HPDE6-E6E7 (cell line): ENCODE results near the gene GSK3A.

Experiments
- DNase-seq: peaks from one replicate; pipeline ENCODE4 v3.0.0; 2011; ENCODE audit warnings: missing footprints; ENCODE audit errors: extremely low spot score

GSK3A gene

DNA sequence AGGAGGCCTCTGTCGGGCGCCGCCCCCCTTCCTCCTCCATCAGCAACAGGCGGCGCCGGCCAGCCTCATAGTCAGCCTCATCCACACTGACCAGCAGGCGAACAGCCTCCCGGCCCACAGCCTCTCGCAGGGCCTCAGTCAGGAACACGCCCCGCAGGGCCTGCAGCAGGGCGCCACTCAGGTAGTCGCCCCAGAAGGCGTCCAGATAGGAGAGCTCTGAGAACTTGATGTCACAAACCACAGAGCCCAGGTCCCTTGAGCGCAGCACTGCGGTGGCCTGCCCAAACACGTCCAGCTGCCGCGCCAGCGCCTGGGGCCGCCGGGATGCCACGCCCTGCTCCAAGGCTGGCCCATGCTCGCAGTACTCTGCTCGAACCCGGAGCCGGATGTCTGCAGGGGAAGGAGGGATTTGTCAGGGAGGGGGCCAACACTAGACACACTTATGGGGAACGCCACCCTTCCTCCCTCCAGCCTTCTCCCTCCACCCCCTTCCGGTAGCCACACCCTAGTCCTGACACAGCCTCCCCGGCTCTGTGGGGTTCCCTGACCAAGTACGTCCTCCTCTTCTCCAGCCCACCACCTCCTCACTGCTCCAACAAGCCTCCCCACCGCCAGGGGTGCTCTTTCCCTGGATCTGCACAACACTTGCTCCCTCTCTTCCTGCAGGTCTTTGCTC, 42.8 kb downstream of the GSK3A start:
- peak; percentile 81 for DNase-seq

- DNase-seq, result no peak
These were observed 43.5 kb downstream of the GSK3A start for GRCh38 chr19:42198676-42199439.

- no peak for DNase-seq
These were observed 45.0 kb downstream of the GSK3A start for GRCh38 chr19:42197375-42197817.

DNA sequence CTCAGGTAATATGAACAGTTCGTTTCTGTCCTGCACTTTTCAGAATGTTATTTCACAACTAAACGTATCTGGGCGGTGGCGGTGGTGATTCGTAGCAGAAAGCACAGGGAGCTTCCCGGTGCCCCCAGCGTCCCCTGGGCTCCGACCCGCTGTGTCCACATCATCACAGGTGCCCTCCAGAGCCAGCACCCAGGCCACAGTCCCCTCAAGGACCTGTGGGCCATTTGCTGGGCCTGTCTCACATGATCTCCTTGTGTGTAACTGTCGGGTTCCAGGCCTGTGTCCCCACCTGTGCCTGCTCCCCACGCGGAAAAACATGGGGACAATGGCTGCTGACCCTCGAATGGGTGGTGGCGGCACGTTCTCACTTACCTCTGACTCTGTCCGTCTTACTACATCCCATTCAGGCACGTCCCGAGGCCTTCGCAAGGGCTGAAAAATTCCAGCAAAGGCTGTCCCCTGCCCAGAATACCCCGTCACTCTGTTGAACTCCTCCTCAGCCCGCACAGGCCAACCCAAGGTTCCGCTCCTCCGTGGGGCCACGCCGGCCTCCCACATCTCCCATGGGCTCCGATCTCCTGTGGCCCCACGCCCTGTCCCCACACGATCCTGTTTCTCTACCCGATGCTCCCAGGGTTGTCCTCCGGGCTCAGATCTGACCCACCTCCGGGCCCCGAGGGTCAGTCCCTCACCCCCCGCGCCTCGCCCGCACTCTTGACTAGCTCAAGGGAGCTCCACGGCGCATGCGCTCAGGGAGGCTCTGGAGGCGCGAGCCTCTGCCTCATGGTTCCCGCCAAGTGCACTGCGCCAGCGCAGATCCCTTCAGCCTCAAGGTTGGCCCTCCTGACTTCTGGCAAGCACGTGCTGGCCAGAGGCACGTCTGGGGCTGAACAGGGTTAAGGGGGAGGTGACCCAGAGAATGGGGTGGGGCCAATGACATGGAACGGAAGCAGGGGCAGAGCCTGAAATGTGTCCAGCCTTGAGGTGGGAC, 46.1 kb downstream of the GSK3A start:
- DNase-seq, result no peak

DNA sequence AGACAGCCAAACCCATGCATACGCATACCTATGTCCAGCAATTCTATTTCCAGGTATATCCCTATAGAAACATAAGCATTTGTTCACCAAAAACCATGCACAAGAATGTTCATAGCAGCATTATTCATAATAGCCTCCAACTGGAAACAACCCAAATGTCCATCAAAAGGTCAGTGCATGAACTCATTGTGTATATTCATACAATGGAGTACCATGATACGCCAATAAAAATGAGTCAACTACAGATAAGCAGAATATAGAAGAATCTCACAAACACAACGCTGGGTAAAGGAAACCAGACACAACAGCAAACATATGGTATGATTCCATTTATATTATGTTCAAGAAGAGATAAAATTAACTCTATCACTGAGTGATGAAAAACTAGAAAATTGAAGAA, 48.7 kb downstream of the GSK3A start:
- DNase-seq, result no peak

DNA sequence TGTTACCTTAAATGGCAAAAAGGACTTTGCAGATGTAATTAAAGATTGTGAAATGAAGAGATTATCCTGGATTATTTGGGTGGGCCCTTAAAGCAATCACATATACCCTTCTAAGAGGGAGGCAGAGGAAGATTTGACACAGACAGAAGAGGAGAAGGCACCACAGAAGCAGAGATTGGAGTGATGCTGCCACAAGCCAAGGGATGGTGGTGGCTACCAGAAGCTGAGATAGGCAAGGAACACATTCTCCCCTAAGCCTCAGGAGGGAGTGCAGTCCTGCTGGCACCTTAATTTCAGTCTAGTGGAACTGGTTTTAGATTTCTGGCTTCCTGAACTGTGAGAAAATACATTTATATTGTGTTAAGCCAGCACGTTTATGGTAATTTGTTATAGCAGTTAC, 49.1 kb downstream of the GSK3A start:
- DNase-seq, result no peak

DNA sequence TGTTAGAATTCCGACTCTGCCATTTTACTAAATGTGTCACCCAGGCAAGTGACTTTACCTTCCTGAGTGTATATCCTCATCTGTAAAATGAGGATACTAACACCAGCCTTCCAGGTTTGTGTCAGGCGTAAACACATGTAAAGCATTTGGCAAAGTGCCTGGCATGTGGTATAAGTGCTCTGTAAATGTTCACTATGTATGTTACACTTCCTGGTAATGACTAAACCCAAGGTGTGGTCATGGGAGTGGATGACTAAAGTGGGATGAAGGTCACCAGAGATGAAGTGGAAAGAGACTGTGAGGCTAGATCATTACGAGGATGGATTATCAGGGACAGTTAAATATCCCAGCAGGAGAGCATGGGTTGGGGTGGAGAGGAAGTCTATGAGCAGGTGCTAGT, 50.5 kb downstream of the GSK3A start:
- DNase-seq, result peak; percentile 96

- DNase-seq, result no peak
These were observed 51.1 kb downstream of the GSK3A start for GRCh38 chr19:42191330-42191729.

- DNase-seq, result no peak
These were observed 53.3 kb downstream of the GSK3A start for GRCh38 chr19:42189133-42189532.

- DNase-seq, result no peak
These were observed 53.7 kb downstream of the GSK3A start for GRCh38 chr19:42188665-42189064.

DNA sequence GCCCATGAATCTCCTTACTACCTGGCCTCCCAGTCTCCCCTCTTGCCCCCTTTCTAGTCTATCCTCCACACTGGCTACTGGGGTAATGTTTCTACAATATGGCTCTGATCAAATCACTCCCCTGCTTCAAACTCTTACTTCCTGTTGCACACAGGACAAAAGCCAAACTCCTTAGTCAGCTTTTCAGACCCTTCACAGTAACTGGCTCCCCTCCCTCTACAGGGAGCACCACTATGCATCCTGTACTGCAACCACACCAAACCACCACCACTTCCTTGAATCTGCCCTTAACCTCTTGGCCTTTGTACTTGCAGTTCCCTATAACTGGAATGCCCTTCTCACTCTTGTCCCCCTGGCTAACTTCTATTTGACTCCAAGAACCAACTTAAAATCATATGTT, 57.1 kb downstream of the GSK3A start:
- no peak for DNase-seq

- DNase-seq, result no peak
These were observed 58.0 kb downstream of the GSK3A start for GRCh38 chr19:42184401-42184861.
